K562 (cell line): ENCODE measurements around the gene ATXN3. TPM values are rescaled to one million over a fixed set of nuclear protein-coding genes. Genes with fewer than 3 reads are reported as not detected.
A peak's percentile ranks its signal among the peaks of the same experiment; 100 is the strongest.

Source experiments
- ATAC-seq: fragments of 200-7000 bp; cut with Tn5 transposase; 3 replicates; pipeline ENCODE4 v1.9.1; 2020; ENCODE audit warnings: moderate library complexity
- BruUV-seq: library from RNA; stranded (reverse); fragments of 400-500 nt; replicated peaks from 2 replicates; lab custom pipeline; 2021; lab: Mats Ljungman, UMichigan
- CTCF ChIA-PET: fragments of 300-600 bp; formaldehyde crosslinking; extraction: SDS; loops from one replicate; lab custom pipeline; 2021; ENCODE audit warnings: low intra/inter-chr PET ratio; lab: Yijun Ruan, JAX
- POLR2A ChIA-PET: fragments of 300-600, 350-650 bp; sonication (Branson Sonifier 250); formaldehyde crosslinking; extraction: SDS; loops from one replicate; lab custom pipeline; 2021; ENCODE audit warnings: antibody characterized with exemption, inconsistent platforms; lab: Yijun Ruan, JAX
- DNase-seq, 4 experiments: peaks; one replicate each; pipeline versions ENCODE4 v3.0.0 to v3.0.0-alpha.2; 2011 to 2018; ENCODE audit warnings: low spot score in 3 of 4, mixed read lengths in 3 of 4; ENCODE audit errors: extremely low read depth in 1 of 4
- FAIRE-seq: peaks from 2 replicates; lab custom pipeline; 2011; peaks lifted over from hg19 to GRCh38; lab: Jason Lieb, UNC
- H2AFZ ChIP-seq: 2 replicates; pipeline ENCODE4 v1.6.0; 2011; ENCODE audit warnings: low read depth, low read length, control low read depth, inconsistent platforms
- H3K27ac ChIP-seq: fragments of 200-600 bp; 3 replicates; pipeline ENCODE4 v1.8.0; 2011; ENCODE audit warnings: low read depth, mild to moderate bottlenecking, control low read depth, inconsistent platforms, low read length, moderate library complexity, mixed read lengths; ENCODE audit errors: extremely low read depth
- H3K27me3 ChIP-seq, 2 experiments: fragments of 300-600 bp in 1 of 2; 2 replicates in 1 of 2; 3 replicates in 1 of 2; pipeline versions ENCODE4 v1.6.0 to v1.8.0; 2011; ENCODE audit warnings: inconsistent platforms in 2 of 2, low read length in 2 of 2, mild to moderate bottlenecking in 1 of 2, mixed read lengths in 1 of 2, moderate library complexity in 1 of 2; ENCODE audit not compliant: control insufficient read depth in 2 of 2, insufficient read depth in 2 of 2
- H3K36me3 ChIP-seq: fragments of 300-600 bp; 3 replicates; pipeline ENCODE4 v1.8.0; 2011; ENCODE audit warnings: mild to moderate bottlenecking, low read length, inconsistent platforms; ENCODE audit not compliant: control insufficient read depth, insufficient read depth
- H3K4me1 ChIP-seq, 2 experiments: fragments of 200-600 bp in 1 of 2; replicated peaks in 1 of 2; 2 replicates in 1 of 2; 3 replicates in 1 of 2; pipeline versions ENCODE4 v1.5.1 to v1.8.0; 2011; ENCODE audit warnings: inconsistent platforms in 2 of 2, low read length in 2 of 2, mild to moderate bottlenecking in 1 of 2, mixed read lengths in 1 of 2, moderate library complexity in 1 of 2; ENCODE audit not compliant: control insufficient read depth in 2 of 2, insufficient read depth in 2 of 2
- H3K4me2 ChIP-seq: 2 replicates; pipeline ENCODE4 v1.6.1; 2011; ENCODE audit warnings: low read length, control low read depth, inconsistent platforms, mixed read lengths; ENCODE audit not compliant: insufficient read depth
- H3K4me3 ChIP-seq: fragments of 200-600 bp; sonication (generic), shearing (Covaris generic); 2 replicates; pipeline ENCODE4 v1.5.1; 2016; ENCODE audit warnings: control low read depth, inconsistent platforms
- H3K79me2 ChIP-seq: fragments of 200-600 bp; 3 replicates; pipeline ENCODE4 v1.8.0; 2011; ENCODE audit warnings: low read length, inconsistent platforms; ENCODE audit not compliant: control insufficient read depth, insufficient read depth
- H3K9ac ChIP-seq, 2 experiments: 2 replicates each; pipeline versions ENCODE4 v1.6.0 to v1.6.1; 2011; ENCODE audit warnings: low read depth in 2 of 2, low read length in 2 of 2, control low read depth in 1 of 2, inconsistent platforms in 1 of 2, mild to moderate bottlenecking in 1 of 2, mixed read lengths in 1 of 2; ENCODE audit not compliant: insufficient read depth in 1 of 2
- H3K9me1 ChIP-seq: one replicate; pipeline ENCODE4 v1.6.0; 2011; ENCODE audit warnings: inconsistent platforms, mild to moderate bottlenecking, low read length, moderate library complexity; ENCODE audit not compliant: control insufficient read depth, insufficient read depth
- H3K9me3 ChIP-seq: replicated peaks from 2 replicates; pipeline ENCODE4 v1.5.1; 2011; ENCODE audit warnings: low read depth, low read length, inconsistent platforms; ENCODE audit not compliant: control insufficient read depth, insufficient read depth
- H4K20me1 ChIP-seq: replicated peaks from 2 replicates; pipeline ENCODE4 v1.6.1; 2011; ENCODE audit warnings: low read length, inconsistent platforms, mixed read lengths; ENCODE audit not compliant: control insufficient read depth, insufficient read depth
- ETS2 ChIP-seq: IDR thresholded peaks from 2 replicates; pipeline ENCODE4 v1.6.1; 2016; ENCODE audit warnings: borderline replicate concordance, missing genetic modification characterization, mild to moderate bottlenecking, moderate library complexity, missing compliant biosample characterization; ENCODE audit not compliant: poor library complexity, severe bottlenecking
- FOS ChIP-seq: IDR thresholded peaks from 3 replicates; pipeline ENCODE4 v1.6.1; 2011; ENCODE audit not compliant: insufficient read length; ENCODE audit errors: extremely low read depth
- LARP7 ChIP-seq: fragments of 450-650 bp; IDR thresholded peaks from 2 replicates; pipeline ENCODE4 v1.6.1; 2016
- TCF7L2 ChIP-seq: fragments of 150-350 bp; IDR thresholded peaks from 2 replicates; pipeline ENCODE4 v1.6.1; 2016; ENCODE audit warnings: low read depth, mild to moderate bottlenecking, low read length, moderate library complexity
- TCFL5 ChIP-seq: fragments of 250-450 bp; sonication (Bioruptor Pico); conservative IDR thresholded peaks from 2 replicates; pipeline ENCODE4 v1.6.1; 2021; ENCODE audit warnings: mild to moderate bottlenecking, moderate library complexity, matching md5 sums
- ZBTB1 ChIP-seq: sonication (generic); formaldehyde crosslinking; IDR thresholded peaks from 2 replicates; pipeline ENCODE4 v1.8.1; 2023; ENCODE audit warnings: missing genetic modification reagents, low read depth, mild to moderate bottlenecking, borderline replicate concordance
- ZBTB8A ChIP-seq: fragments of 450-650 bp; IDR thresholded peaks from 2 replicates; pipeline ENCODE4 v1.6.1; 2018; ENCODE audit warnings: mild to moderate bottlenecking, moderate library complexity; ENCODE audit not compliant: partially characterized antibody
- ZNF395 ChIP-seq: fragments of 200-800 bp; sonication (Bioruptor generic); IDR thresholded peaks from 2 replicates; pipeline ENCODE4 v1.6.1; 2017; ENCODE audit warnings: missing genetic modification characterization, missing compliant biosample characterization
- ZNF561 ChIP-seq: fragments of 450-650 bp; formaldehyde crosslinking; conservative IDR thresholded peaks from 2 replicates; pipeline ENCODE4 v1.4.0; 2020; ENCODE audit warnings: mild to moderate bottlenecking, moderate library complexity
- WGBS: fragments of 100-300 bp; shearing (Covaris generic); methylation state at CpG from one replicate; pipeline ENCODE4 v1.1.6; 2016; ENCODE audit warnings: low coverage, mixed read lengths; ENCODE audit not compliant: insufficient coverage; ENCODE audit errors: missing lambda C conversion rate; 5-methylcytosine and 5-hydroxymethylcytosine counted together
- in situ Hi-C: fragments of 300-500 bp; cut with MboI; formaldehyde crosslinking; loops from 4 replicates; pipeline ENCODE4 v1.15.0; 2018; ENCODE audit warnings: inconsistent platforms, mixed read lengths
- intact Hi-C: fragments of 100-400 bp; cut with micrococcal nuclease; formaldehyde crosslinking; loops from 2 replicates; pipeline ENCODE4 v1.14.2; 2022
- polyA plus RNA-seq, 8 experiments: library from polyadenylated mRNA; depleted of rRNA in 4 of 8; stranded (reverse) in 5 of 8; unstranded in 3 of 8; fragments of >200 nt; fragmentation: Nextera tagmentation in 2 of 8; fragmentation: Illumina TruSeq in 1 of 8; extraction: Ambion mirVana in 2 of 8; extraction: Trizol in 1 of 8; gene quantifications; 2 replicates each; pipeline versions ENCODE4 v1.2.1 to v1.2.3, GENCODE V29; 2011 to 2014; ENCODE audit warnings: inconsistent platforms in 1 of 8, missing spikeins in 1 of 8
- total RNA-seq, 7 experiments: library from RNA; depleted of rRNA in 6 of 7; stranded (reverse); fragments of >200 nt in 6 of 7; fragmentation: Illumina TruSeq in 2 of 7; extraction: Trizol in 2 of 7; gene quantifications; 2 replicates each; pipeline versions ENCODE4 v1.2.1 to v1.2.3, GENCODE V29; 2011 to 2021; ENCODE audit warnings: low replicate concordance in 1 of 7
- TF ChIP-seq, protein P1 (sequence below): sonication (generic); formaldehyde crosslinking; IDR thresholded peaks from 2 replicates; pipeline ENCODE4 v1.8.0; 2023; ENCODE audit warnings: missing genetic modification reagents, mild to moderate bottlenecking, borderline replicate concordance
- TF ChIP-seq, protein P2 (sequence below): fragments of 250-450 bp; sonication (Bioruptor Pico); IDR thresholded peaks from 2 replicates; pipeline ENCODE4 v1.9.0; 2021; ENCODE audit warnings: mild to moderate bottlenecking
- TF ChIP-seq, protein P3 (sequence below): fragments of 250-450 bp; sonication (Bioruptor Pico); IDR thresholded peaks from 2 replicates; pipeline ENCODE4 v1.4.0; 2020; ENCODE audit warnings: mild to moderate bottlenecking, moderate library complexity, borderline replicate concordance

ATXN3 gene
- total and polyA plus RNA-seq, 9 of the 15 experiments (the other 6 are each of a cell fraction or from before 2014, with no cell fraction given), result 11.3 to 25.0 (median 14.6) TPM

GRCh38 chr14:92037989-92038388 lies 68.4 kb downstream of the ATXN3 start:
- no peak overlapping the region for H3K27ac ChIP-seq
- H3K4me1 ChIP-seq, result peaks cover 0 to 5% of the 10 kb centered on the region in 2 experiments; a peak in 2 of 5 replicates
- BruUV-seq, result no TSS peak
- ChIA-PET POLR2A (interaction anchor here (0.9 kb wide), 1 partner anchor 24 kb away, joined by 6 read pairs; no protein-coding TSS in a partner anchor), CTCF (no interaction called here)
- FAIRE-seq (no peak), DNase-seq (peak in 1 of 4 experiments; percentile 5), ATAC-seq (no peak)
- H3K9ac ChIP-seq, result peak overlapping the region; percentile 60 to 95; a peak in 3 of 4 replicates
- H3K4me2 ChIP-seq, result peak overlapping the region; percentile 96
- H3K9me1 ChIP-seq, result no peaks in the 10 kb centered on the region
- 0 out of 3 replicates have a peak, but pooled peaks cover 10% of the 10 kb centered on the region for H3K36me3 ChIP-seq
- in situ Hi-C loops (no loop called here), intact Hi-C loops (no loop called here)
- H3K9me3 ChIP-seq, result 0 out of 2 replicates have a peak, but pooled peaks cover 2% of the 10 kb centered on the region
- WGBS, result 3% methylated on average over 3 of the region's 3 CpGs
- H2AFZ ChIP-seq, result no peak overlapping the region
- peak overlapping the region; percentile 94 for H3K4me3 ChIP-seq
- H4K20me1 ChIP-seq, result peaks cover 4% of the 10 kb centered on the region; the same call in 1 of the 2 replicates
- H3K79me2 ChIP-seq, result peaks cover 61% of the 10 kb centered on the region
- no peaks in the 10 kb centered on the region for H3K27me3 ChIP-seq
- TF ChIP-seq ZBTB1 (CRISPR knock-in tag) (no peak), LARP7 (no peak), FOS (no peak), TCFL5 (no peak), ZBTB8A (no peak), ZNF395 (CRISPR knock-in tag) (no peak), ETS2 (tag) (no peak), ZNF561 (no peak), TCF7L2 (no peak)
- TF ChIP-seq, protein P1, sequence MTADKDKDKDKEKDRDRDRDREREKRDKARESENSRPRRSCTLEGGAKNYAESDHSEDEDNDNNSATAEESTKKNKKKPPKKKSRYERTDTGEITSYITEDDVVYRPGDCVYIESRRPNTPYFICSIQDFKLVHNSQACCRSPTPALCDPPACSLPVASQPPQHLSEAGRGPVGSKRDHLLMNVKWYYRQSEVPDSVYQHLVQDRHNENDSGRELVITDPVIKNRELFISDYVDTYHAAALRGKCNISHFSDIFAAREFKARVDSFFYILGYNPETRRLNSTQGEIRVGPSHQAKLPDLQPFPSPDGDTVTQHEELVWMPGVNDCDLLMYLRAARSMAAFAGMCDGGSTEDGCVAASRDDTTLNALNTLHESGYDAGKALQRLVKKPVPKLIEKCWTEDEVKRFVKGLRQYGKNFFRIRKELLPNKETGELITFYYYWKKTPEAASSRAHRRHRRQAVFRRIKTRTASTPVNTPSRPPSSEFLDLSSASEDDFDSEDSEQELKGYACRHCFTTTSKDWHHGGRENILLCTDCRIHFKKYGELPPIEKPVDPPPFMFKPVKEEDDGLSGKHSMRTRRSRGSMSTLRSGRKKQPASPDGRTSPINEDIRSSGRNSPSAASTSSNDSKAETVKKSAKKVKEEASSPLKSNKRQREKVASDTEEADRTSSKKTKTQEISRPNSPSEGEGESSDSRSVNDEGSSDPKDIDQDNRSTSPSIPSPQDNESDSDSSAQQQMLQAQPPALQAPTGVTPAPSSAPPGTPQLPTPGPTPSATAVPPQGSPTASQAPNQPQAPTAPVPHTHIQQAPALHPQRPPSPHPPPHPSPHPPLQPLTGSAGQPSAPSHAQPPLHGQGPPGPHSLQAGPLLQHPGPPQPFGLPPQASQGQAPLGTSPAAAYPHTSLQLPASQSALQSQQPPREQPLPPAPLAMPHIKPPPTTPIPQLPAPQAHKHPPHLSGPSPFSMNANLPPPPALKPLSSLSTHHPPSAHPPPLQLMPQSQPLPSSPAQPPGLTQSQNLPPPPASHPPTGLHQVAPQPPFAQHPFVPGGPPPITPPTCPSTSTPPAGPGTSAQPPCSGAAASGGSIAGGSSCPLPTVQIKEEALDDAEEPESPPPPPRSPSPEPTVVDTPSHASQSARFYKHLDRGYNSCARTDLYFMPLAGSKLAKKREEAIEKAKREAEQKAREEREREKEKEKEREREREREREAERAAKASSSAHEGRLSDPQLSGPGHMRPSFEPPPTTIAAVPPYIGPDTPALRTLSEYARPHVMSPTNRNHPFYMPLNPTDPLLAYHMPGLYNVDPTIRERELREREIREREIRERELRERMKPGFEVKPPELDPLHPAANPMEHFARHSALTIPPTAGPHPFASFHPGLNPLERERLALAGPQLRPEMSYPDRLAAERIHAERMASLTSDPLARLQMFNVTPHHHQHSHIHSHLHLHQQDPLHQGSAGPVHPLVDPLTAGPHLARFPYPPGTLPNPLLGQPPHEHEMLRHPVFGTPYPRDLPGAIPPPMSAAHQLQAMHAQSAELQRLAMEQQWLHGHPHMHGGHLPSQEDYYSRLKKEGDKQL (CRISPR knock-in tag), result no peak
- TF ChIP-seq, protein P2, sequence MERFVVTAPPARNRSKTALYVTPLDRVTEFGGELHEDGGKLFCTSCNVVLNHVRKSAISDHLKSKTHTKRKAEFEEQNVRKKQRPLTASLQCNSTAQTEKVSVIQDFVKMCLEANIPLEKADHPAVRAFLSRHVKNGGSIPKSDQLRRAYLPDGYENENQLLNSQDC, result no peak
- TF ChIP-seq, protein P3, sequence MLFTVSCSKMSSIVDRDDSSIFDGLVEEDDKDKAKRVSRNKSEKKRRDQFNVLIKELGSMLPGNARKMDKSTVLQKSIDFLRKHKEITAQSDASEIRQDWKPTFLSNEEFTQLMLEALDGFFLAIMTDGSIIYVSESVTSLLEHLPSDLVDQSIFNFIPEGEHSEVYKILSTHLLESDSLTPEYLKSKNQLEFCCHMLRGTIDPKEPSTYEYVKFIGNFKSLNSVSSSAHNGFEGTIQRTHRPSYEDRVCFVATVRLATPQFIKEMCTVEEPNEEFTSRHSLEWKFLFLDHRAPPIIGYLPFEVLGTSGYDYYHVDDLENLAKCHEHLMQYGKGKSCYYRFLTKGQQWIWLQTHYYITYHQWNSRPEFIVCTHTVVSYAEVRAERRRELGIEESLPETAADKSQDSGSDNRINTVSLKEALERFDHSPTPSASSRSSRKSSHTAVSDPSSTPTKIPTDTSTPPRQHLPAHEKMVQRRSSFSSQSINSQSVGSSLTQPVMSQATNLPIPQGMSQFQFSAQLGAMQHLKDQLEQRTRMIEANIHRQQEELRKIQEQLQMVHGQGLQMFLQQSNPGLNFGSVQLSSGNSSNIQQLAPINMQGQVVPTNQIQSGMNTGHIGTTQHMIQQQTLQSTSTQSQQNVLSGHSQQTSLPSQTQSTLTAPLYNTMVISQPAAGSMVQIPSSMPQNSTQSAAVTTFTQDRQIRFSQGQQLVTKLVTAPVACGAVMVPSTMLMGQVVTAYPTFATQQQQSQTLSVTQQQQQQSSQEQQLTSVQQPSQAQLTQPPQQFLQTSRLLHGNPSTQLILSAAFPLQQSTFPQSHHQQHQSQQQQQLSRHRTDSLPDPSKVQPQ, result no peak
